ENCODE data around the gene KMT2C.
"Not testable (repeated sequence)": the region's sequence is repeated elsewhere in the genome, so short reads cannot be mapped to it uniquely, and the experiment has no call there.

DNA sequence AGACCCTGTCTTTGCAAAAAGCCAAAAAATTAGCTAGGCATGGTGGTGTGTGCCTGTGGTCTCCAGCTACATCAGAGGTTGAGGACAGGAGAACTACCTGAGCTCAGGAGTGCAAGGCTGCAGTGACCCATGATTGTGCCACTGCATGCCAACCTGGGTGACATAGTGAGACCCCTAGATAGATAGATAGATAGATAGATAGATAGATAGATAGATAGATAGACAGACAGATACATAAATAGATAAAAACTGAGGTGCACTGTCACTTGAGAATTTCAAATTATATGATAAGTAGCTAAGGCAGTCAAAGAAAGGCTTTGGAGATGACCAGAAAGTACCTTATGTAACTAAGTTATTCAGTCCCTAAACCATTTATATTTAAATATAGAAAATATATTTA, 231.4 kb downstream of the KMT2C start:
- TF ChIP-seq CTCF (IDR thresholded peaks at IDR 0.05; ENCODE audit: poor library complexity); EZH2 (IDR thresholded peaks at IDR 0.05; ENCODE audit: borderline replicate concordance): not testable (repeated sequence)
